GM12864 (cell line): ENCODE results near the gene NUF2.

Experiments used
- DNase-seq: peaks from one replicate; pipeline ENCODE4 v3.0.0-alpha.2; 2011; ENCODE audit warnings: low read depth
- H3K4me3 ChIP-seq: 2 replicates; pipeline ENCODE4 v1.5.1; 2011; ENCODE audit warnings: mild to moderate bottlenecking, low read depth, low read length, control low read depth
- CTCF ChIP-seq: IDR thresholded peaks from 2 replicates; pipeline ENCODE4 v1.5.1; 2011; ENCODE audit warnings: low read depth, mild to moderate bottlenecking, moderate library complexity, low read length, control low read depth, inconsistent platforms; ENCODE audit errors: missing control alignments

NUF2 gene

GRCh38 chr1:163365186-163365585 is 43.4 kb downstream of the NUF2 start:
- no peak for DNase-seq
- no peak overlapping the region for H3K4me3 ChIP-seq
- no peak for TF ChIP-seq CTCF

- TF ChIP-seq CTCF: no peak
- DNase-seq: no peak
- H3K4me3 ChIP-seq: no peak overlapping the region
These were observed 44.8 kb downstream of the NUF2 start for GRCh38 chr1:163366555-163366954.

- no peak for DNase-seq
- H3K4me3 ChIP-seq: no peak overlapping the region
- no peak for TF ChIP-seq CTCF
These were observed 46.0 kb downstream of the NUF2 start for GRCh38 chr1:163367721-163368120.

- TF ChIP-seq CTCF: no peak
- no peak for DNase-seq
- H3K4me3 ChIP-seq: no peak overlapping the region
These were observed 50.8 kb downstream of the NUF2 start for GRCh38 chr1:163372576-163372975.

- no peak overlapping the region for H3K4me3 ChIP-seq
- DNase-seq: no peak
- TF ChIP-seq CTCF: no peak
These were observed 56.8 kb downstream of the NUF2 start for GRCh38 chr1:163378554-163378953.

- no peak for DNase-seq
- TF ChIP-seq CTCF: no peak
- no peak overlapping the region for H3K4me3 ChIP-seq
These were observed 58.0 kb downstream of the NUF2 start for GRCh38 chr1:163379801-163380200.

GRCh38 chr1:163381487-163382184 is 59.9 kb downstream of the NUF2 start:
- no peak for TF ChIP-seq CTCF
- no peak overlapping the region for H3K4me3 ChIP-seq
- no peak for DNase-seq
